NCI-H2171 treated with DMSO at 0.1 percent for 48 hours (cell line): ENCODE results near the gene SYNGR2.

Experiments
- DNase-seq: peaks from one replicate; lab custom pipeline; 2025; lab: John Stamatoyannopoulos, UW

The SYNGR2 gene

DNA sequence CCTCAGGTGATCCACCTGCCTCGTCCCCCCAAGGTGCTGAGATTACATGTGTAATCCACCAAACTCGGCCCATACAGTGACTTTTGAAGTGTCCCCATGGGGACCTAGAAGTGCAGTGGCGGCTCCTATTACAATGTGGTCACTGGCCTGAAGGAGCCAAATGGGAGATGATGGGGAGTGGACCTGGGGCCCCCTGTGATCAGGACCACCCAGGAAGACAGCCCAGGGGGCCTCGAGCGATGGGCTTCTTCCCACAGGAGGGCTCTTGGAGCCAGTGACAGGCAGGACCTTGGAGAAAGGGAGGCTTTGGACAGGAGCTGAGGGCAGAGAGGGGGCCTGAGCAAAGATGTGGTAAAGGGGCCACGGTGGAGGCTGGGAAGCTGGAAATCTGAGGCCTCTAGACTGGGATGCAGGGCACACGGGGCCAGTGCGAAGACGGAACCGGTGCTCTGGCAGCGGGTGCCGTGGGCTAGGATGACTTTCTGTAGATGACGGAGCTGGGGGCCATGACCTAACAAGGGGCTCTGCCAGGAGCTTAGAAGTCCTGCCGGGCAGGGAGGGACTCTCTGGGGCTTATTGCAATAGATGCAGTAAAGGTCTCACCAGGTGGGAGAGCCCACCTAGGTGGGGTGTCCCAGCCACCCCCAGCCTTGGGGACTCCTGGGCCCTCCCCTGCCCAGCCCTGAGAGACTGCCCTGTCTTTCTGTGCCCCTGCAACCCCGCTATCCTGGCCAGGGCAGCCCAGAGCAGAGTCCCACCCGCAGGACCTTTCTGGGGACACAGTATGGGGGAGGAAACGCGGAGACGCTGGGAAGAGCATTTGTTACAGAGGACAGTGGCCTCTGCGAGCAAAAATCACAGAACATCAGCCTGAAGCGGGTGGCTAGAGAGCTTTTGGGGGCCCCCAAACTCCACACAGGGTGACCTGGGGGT, 24.9 kb upstream of the SYNGR2 start:
- DNase-seq = no peak

DNA sequence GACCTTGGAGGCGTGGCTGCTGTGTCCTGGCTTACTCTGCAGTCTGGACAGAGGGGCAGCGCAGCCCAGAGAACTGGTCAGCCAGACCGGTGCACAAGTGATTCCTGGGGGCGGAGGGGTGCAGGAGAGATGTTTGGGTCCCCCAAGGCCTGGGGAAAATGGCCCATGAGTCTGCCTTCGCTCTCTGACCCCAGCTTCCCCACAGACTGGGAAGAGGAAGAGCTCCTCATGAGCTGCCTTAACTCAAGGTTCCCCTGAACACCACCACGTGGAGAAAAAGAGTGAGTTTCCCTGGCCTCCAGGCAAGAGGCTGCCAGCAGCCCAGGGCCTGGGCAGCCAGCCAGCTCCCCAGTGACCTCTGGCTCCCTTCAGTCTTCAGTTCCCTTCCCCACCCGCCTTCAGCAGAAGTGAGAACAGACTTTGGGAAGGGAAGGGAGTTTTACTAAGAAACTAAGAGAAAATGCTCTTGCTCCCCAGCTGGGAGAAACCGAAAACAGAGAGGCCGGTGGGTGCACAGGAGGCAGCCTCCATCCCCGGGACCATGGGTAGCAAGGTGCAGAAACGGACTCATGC, 24.1 kb upstream of the SYNGR2 start:
- DNase-seq = no peak

DNA sequence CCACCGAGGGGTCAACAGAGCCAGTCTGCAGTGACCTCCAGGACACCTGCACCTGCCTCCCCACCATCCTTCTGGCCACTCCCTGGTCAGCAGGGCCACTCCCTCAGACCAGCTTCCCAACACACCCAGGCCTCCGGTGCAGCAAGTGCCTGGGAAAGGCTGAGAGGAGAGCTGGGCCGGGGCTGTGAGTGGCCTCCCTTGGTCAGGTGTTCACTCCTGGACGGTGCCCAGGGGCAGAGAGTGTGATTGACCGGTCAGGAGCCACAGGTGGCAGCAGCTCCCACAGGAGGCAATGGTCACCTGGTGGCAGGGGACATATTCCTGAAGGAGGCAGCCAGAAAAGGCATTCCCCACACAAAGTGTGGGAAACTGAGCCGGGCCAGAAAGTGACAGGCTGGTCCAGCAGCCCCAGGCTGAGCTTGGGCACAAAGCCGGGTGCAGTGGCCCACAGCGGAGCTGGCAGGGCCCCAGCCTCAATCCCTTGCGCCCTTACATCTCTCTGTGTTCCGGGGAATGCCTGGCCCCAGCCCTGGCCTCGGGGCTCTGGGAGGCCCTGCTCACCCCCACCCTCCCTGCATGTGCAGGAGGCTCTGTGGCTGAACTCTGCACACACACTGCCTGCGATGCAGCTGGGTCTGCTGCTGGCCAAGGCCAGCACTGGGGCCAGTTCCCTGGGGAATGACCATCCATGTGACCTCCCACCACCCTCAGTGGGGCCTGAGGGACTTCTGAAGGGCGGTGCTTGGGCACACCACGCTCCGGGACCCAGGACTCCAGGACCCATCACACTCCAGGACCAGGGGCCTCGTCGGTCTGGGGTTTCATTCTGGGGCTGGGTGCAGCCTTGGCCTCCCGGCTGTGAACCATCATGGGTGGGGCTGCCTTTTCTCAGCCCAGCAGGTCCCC, 23.4 kb upstream of the SYNGR2 start:
- no peak for DNase-seq

DNA sequence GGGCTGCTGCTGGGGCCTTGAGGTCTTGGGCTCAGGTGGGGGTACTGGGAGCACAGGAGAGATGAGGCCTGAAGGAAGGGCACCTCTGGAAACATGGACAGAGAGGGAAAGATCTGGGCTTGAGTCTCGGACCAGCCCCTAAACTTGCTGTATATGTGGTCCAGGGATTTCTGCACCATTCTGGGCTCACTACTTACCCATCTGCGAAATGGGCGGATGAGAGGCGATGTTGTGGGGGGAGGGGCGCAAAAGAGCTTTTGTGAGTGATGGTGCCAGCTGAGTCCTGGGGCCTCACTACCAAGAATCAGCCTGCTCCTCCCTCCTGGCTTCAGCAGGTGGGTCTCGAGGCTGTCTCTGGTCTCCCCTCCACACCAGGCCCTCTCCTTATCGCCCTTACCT, 21.9 kb upstream of the SYNGR2 start:
- no peak for DNase-seq

DNA sequence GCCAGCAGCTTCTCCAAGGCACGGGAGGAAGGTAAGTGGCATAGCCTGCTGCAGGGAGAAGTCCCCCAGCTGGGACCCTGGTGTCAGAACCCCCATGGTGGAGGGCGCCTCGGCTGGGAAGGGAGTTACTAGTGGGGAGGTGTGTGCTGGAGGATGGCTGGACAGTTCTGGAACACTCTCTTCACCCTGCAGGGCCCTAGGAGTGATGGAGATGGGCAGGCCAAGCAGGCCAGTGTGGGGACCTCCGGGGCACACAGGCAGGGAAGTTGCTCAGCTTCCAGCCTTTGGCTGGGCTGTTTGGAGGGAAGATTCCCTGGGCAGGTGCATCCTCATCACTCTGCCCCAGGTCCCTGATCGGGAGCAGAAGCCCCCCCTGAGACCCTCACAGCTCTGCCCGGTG, 21.5 kb upstream of the SYNGR2 start:
- no peak for DNase-seq

DNA sequence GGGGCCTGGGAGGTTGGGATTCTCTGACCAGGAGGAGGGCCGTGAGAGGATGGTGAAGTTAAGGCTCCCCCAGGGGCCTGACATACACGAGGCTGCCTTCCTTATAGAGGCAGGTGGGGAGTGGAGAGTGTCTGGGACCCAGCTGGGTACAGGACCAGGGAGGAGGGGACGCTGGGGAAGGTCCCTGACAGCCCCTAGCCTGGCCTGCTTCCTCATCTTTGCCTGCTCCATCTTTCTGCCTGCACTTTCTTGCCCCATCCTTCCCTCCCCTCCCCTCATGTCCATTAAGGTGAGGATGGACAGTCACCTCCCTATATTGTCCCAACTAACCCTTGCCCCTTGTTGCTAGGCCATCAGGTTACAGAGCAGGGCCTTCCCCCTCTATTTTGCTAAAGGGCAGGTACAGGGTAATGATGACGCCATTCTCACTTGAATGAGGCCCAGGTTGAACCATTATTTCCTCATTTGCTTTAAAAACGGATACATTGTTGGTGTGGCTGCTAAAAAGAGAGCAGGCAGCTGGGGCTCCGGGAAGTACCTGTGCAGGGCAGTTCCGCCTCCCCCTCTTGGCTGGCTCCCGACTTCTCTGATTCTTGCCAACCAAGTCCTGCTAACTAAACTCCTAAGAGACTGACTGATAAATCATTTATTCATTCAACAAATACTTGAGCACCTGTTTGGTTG, 20.9 kb upstream of the SYNGR2 start:
- DNase-seq = no peak

DNA sequence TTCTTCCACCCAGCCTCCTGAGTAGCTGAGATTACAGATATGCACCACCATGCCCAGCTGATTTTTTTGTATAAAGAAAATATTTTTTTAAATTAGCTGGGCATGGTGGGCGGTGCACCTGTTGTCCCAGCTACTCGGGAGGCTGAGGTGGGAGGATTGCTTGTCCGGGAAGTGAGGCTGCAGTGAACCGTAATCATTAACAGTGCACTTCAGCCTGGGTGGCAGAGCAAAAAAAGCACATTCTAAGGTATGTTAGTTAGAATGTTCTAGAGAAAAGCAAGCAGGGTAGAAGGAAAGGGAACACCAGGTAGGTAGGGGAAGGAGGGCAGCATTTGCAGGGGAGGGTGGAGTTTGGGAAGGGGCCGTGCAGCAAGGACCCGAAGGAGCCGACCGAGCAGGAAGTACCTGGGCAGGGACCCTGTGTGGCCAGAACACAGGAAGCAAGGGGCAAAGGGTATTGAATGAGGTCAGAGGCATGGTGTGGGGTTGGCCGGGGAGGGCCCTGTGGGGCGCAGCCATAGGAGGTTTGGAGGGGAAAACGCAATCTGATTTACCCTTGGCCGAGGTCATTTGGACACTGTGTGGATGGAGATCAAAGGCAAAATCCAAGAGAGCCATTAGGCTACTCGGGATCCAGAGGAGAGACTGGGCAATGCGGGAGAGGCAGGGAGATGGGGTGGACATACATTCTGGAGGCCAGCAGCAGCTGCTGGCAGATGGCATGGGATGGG, 19.9 kb upstream of the SYNGR2 start:
- DNase-seq = no peak

DNA sequence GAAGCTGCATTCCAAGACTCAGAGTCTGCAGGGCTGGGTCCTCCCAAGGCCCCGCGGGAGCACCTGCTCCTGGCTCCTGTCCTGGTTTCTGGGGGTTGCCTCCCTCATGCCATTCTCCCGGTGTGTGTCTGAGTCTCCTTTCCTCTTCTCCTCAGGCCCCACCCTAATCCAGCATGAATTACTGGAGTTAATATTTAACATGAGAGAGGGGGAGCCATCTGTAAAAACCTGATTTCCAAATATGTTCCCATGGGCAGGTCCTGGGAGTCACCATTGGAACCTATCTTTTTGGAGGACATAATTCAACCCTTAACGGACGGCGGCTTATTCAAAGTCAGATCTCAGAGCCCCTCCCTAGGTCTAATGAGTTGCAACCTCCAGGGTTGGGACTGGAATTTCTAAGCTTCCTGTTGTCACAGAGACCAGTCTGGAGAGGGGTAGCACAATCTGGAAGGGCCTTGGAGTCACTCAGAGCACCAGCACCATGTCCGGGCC, 16.8 kb upstream of the SYNGR2 start:
- DNase-seq = no peak

DNA sequence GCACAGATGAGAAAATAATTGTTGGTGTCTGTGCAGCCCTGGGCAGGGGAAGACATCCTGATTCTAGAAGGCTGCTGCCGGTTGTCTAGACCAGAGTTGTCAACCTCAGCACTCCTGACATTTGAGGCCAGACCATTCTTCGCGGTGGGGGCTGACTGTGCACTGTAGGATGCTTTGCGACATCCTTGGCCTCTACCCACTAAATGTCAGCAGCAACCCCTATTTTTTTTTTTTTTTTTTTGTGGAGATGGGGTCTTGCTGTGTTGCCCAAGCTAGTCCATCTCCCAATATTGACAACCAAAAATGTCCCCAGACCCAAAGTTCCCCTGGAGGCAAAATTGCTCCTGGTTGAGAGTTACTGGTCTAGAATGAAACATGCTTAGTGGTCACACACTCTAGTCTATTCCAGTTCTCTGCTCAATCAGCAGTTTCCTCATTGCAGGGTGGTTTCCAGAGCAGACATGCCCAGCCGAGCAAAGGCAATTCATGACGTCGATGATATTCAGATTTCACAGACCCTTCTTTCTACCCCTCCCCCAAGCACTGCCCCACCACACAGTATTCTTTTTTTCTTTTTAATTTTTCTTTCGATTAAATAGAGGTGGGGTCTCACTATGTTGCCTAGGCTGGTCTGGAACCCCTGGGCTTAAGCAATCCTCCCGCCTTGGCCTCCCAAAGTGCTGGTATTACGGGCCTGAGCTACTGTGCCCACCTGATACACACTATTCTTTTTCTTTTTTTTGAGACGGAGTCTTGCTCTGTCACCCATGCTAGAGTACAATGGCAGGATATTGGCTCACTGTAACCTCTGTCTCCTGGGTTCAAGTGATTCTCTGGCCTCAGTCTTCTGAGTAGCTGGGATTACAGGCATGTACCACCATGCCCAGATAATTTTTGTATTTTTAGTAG, 13.2 kb upstream of the SYNGR2 start:
- DNase-seq = no peak

DNA sequence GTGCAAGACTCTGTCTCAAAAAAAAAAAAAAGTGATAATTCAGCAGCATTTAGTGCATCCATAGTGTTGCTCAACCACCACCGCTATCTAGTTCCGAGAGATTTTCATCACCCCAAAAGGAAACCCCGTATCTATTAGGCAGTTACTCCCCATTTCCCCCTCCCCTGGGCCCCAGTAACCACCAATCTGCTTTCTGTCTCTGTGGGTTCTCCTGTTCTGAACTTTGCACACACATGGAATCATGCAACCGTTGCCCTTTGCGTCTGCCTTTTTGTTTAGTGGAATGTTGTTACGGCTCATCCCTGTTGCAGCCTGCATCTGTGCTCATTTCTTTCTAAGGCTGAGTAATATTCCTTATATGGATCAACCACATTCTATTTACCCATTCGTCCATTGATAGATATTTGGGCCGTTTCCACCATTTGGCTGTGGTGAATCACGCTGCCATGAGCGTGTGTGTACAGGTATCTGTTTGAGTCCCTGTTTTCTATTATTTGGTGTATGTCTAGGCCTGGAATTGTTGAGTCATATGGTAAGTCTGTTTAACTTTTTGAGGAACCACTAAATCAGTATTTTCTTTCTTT, 8.7 kb upstream of the SYNGR2 start:
- DNase-seq = no peak

DNA sequence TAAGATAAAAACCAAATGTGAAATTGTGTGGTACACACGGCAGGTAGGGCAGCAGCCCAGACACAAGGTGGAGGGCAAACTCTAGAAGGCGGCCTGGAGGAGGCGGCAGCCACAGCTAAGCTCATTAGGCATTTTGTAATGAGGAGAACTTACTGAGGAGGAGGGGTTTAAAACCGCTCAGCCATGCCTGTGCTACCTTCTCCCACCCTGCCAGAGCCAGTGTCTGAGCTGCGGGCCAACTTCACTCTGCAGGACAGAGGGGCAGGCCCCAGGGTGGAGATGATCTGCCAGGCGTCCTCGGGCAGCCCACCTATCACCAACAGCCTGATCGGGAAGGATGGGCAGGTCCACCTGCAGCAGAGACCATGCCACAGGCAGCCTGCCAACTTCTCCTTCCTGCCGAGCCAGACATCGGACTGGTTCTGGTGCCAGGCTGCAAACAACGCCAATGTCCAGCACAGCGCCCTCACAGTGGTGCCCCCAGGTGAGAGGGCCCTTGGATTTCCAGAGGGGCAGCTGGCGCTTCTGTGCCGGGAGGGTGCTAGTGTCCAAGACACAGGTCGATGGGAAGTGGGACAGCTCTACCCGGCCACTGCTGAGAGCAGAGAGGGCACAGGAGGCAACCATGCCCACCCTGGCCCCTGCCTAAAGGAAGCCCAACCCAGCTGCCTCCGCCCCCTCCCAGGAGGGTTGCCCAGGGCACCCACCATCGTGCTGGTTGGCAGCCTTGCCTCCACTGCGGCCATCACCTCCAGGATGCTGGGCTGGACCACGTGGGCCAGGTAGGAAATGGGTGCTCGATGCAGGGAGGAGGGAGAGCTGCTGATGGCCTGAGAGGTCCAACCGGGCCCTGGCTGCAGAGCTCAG, 4.3 kb upstream of the SYNGR2 start:
- DNase-seq = no peak

DNA sequence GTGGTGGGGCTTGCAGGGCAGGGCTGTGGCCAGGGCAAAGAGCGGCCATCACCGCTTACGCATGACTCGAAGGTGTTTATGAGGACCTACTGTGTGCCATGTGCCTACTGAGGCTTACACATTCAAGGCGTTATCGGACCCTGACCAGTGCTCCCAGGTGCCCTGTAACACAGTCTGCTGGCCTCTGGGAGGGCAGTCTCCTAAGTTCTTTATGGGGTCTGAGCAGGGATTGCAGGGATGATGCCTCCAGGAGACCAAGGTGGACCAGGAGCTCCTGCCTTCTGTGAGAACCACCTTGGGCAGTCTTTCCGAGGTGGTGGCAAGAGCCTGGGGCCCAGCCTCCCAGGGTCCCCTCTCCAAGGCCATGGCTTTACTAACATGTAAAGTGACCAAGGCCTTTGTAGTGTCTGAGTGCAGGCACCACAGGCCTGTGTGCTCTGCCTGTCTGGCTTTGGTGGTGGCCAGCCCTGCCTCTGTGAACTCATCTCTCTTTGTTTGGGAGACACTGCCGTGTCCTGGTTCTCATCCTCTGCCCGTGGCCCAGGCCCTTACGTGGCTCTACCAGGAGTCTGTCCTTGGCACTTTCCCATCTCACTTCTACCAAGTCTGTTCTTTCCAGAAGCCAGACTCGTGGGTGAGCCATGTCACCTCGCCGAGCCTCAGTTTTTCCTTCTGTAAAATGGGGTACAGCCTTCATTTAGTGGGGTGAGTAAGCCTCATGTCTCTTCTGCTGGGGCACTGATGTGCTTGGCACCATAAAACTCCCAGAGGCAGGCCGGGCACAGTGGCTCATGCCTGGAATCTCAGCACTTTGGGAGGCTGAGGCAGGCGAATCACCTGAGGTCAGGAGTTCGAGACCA, 3.4 kb upstream of the SYNGR2 start:
- DNase-seq = no peak

DNA sequence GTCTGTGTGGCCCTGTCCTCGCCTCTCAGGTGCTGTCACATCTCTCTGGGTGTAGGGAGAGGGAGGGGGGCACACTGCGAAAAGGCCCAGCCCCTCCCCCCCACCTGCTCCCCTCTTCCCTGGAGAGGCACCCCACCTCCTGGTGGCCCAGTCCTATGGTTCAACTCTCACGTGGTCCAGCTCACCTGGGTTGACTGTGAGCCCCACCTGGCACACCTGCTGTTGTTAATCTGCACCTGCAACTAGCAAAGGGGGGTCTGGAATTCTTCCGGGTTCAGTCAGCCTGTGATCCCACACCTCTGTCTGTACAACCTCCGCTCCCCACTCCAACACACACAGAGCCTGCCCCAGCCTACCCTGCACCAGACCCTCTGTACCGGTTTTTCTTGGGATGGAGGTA, 2.0 kb upstream of the SYNGR2 start:
- peak; percentile 82 for DNase-seq

DNA sequence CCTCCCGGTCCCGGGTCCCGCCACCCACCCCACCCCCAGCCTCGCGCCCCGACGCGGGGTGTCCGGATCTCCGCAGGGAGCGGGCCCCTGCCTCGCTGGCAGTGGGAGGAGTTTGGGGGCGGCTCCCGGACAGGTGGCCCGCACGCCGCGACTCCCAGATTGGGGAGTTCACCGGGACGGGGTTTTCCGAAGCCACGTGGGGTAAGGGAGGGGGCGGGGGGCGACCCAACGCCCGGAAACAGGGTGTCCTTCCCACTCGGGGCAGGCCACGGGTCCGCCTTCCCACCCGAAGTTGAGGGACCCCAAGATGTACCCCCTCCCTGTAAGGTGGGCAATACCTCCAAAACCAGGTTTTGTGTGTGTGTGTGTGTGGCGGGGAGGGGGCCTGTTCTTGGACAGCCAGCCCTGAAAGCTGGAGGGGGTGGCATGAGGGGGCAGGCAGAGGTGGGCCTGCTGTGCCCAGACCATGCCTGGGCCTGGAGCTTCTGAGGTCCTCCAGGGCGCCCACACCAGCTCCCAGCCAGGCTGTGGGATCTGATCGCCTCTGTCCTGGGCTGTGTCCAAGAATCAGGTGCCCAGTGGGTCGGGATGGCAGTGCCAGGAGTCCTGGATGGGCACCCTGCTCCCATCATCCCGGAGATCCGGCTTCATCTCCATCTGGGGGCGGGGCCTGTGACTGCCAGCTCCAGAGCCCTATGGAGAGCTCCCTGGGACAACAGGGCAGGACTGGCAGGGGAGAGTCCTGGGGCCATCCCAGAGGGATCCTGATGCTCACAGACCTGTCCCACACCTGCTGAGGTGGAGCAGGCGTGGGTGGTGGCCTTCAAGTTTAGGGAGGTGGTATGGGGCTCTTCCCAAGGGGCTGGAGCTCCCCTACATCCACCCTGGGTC, 767 bp downstream of the SYNGR2 start:
- DNase-seq = peak; percentile 33

DNA sequence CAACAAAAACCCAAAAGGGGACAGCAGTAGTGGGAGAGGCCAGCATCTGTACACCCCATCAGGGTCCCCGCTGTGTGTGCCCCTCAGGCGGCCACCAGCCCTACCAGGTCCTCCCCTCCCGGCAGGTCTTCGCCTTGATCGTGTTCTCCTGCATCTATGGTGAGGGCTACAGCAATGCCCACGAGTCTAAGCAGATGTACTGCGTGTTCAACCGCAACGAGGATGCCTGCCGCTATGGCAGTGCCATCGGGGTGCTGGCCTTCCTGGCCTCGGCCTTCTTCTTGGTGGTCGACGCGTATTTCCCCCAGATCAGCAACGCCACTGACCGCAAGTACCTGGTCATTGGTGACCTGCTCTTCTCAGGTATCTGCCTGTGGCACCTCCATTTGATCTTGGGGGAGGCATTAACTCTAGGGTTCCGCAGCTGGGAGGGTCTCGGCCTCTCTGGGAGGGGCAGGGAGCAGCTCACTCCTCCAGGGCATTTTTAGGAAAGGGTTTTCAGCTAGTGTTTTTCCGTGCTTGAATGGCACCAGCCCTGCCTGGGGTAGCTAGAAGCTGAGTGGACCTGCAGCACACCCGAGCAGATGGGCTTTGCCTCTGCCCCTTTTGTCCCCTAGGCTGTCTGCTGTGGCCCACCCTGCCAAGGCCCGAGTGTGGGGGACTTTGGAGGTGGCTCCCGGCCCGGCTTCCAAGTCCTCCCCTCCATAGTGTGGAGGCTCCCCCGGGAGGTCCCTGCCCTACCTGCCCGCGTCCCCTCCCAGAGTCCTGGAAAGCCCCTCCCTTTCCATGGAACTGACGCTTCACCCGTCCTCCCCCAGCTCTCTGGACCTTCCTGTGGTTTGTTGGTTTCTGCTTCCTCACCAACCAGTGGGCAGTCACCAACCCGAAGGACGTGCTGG, 2.6 kb downstream of the SYNGR2 start:
- DNase-seq = no peak
